ENCODE measurements around the gene ZNF536. TPM values are rescaled to one million over a fixed set of nuclear protein-coding genes. Genes with fewer than 3 reads are reported as not detected.

ZNF536 gene
- total RNA-seq, 4 donors from 2014 or later, result 30.8 to 48.7 (median 40.8) TPM

- peaks cover 0 to 9% (median 0%) of the 10 kb centered on the region in 3 donors for H3K36me3 ChIP-seq
- H3K9me3 ChIP-seq, result no peaks in the 10 kb centered on the region
- no peaks in the 10 kb centered on the region for H3K4me1 ChIP-seq
- H3K27me3 ChIP-seq, result no peaks in the 10 kb centered on the region
- 76% methylated on average over 6 of the region's 6 CpGs for WGBS, 2 donors
- DNase-seq (ENCODE audit: low spot score in 2 of 2), result no peak
- no peak overlapping the region for H3K4me3 ChIP-seq
- H3K27ac ChIP-seq, result no peak overlapping the region
- TF ChIP-seq POLR2A (IDR thresholded peaks at IDR 0.05) (no peak), CTCF (IDR thresholded peaks at IDR 0.05) (no peak), EP300 (IDR thresholded peaks at IDR 0.05) (no peak)
These were observed 158.6 kb downstream of the ZNF536 start for GRCh38 chr19:30530751-30531150.

DNA sequence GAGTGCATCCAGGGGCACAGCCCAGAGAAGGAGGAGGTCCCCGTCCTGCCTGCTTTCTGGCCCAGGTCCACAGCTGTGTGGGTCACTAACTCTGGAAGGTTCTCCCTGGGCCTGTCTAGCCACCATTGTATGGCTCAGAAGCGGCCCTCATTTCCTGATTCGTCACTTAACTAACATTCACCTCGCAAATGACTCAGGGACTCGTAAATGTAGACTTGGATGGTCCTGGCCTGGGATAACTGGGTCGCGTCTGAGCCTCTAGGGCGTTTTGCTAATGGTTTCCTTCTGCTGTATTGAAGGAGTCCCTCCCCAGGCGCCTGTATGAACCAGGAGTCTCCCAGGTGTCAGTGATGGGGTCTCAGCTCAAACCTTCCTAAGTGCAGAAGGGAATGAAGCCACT lies 162.8 kb downstream of the ZNF536 start:
- DNase-seq (ENCODE audit: low spot score in 2 of 2), result no peak
- no peak overlapping the region for H3K4me3 ChIP-seq
- peaks cover 0 to 40% (median 0%) of the 10 kb centered on the region in 3 donors for H3K36me3 ChIP-seq
- no peaks in the 10 kb centered on the region for H3K4me1 ChIP-seq
- WGBS, 2 donors, result 71 to 83% methylated on average over 9 of the region's 9 CpGs
- no peaks in the 10 kb centered on the region for H3K27me3 ChIP-seq
- peaks cover 0 to 5% (median 0%) of the 10 kb centered on the region in 4 donors for H3K9me3 ChIP-seq
- no peak overlapping the region for H3K27ac ChIP-seq
- TF ChIP-seq CTCF (IDR thresholded peaks at IDR 0.05), result no peak
- TF ChIP-seq POLR2A (IDR thresholded peaks at IDR 0.05), result no peak
- no peak for TF ChIP-seq EP300 (IDR thresholded peaks at IDR 0.05)

GRCh38 chr19:30536975-30537374 lies 164.8 kb downstream of the ZNF536 start:
- H3K36me3 ChIP-seq, result peaks cover 0 to 40% (median 0%) of the 10 kb centered on the region in 3 donors
- 83 to 84% methylated on average over 7 of the region's 7 CpGs for WGBS, 2 donors
- TF ChIP-seq POLR2A (IDR thresholded peaks at IDR 0.05) (no peak), EP300 (IDR thresholded peaks at IDR 0.05) (no peak), CTCF (IDR thresholded peaks at IDR 0.05) (no peak)

GRCh38 chr19:30539315-30539714 lies 167.1 kb downstream of the ZNF536 start:
- peaks cover 0 to 40% (median 0%) of the 10 kb centered on the region in 3 donors for H3K36me3 ChIP-seq
- no peaks in the 10 kb centered on the region for H3K4me1 ChIP-seq
- DNase-seq (ENCODE audit: low spot score in 2 of 2), result no peak
- H3K4me3 ChIP-seq, result no peak overlapping the region
- H3K27ac ChIP-seq, result no peak overlapping the region
- WGBS, 2 donors, result 81 to 86% methylated on average over 4 of the region's 4 CpGs
- no peaks in the 10 kb centered on the region for H3K27me3 ChIP-seq
- TF ChIP-seq CTCF (IDR thresholded peaks at IDR 0.05) (no peak), POLR2A (IDR thresholded peaks at IDR 0.05) (no peak), EP300 (IDR thresholded peaks at IDR 0.05) (no peak)
- peaks cover 0 to 5% (median 0%) of the 10 kb centered on the region in 4 donors for H3K9me3 ChIP-seq

More at GRCh38 chr19:30536975-30537374, 164.8 kb downstream of the ZNF536 start:
- Histone ChIP-seq H3K4me3 (no peak overlapping the region), H3K9me3 (peaks cover 0 to 5% (median 0%) of the 10 kb centered on the region in 4 donors), H3K4me1 (no peaks in the 10 kb centered on the region), H3K27ac (no peak overlapping the region), H3K27me3 (no peaks in the 10 kb centered on the region)
- no peak for DNase-seq (ENCODE audit: low spot score in 2 of 2)

DNA sequence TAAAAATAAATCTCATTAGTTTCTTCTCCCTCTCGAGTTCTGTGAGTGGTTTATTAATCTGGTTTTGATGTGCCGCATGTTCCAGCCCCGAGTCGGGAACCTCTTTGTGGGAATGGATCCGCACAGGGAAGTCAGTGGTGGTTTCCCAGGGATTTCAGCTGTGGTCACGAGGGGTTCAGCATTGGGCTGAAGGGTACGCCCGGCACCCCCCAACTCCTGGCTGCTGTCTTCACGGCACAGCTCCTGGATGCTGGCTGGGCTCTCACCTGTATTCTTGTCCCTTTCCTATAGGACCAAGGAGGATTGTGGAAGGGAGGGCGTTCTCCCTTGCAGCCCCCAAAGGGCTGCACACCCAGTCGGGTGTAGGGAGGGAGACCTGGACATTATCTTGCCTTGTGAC lies 167.8 kb downstream of the ZNF536 start:
- WGBS, 2 donors, result 88 to 92% methylated on average over 11 of the region's 11 CpGs
- Histone ChIP-seq H3K4me1 (no peaks in the 10 kb centered on the region), H3K36me3 (peaks cover 0 to 36% (median 0%) of the 10 kb centered on the region in 3 donors), H3K9me3 (peaks cover 0 to 5% (median 0%) of the 10 kb centered on the region in 4 donors), H3K27ac (no peak overlapping the region), H3K4me3 (no peak overlapping the region), H3K27me3 (no peaks in the 10 kb centered on the region)
- TF ChIP-seq POLR2A (IDR thresholded peaks at IDR 0.05) (no peak), CTCF (IDR thresholded peaks at IDR 0.05) (no peak), EP300 (IDR thresholded peaks at IDR 0.05) (no peak)
- no peak for DNase-seq (ENCODE audit: low spot score in 2 of 2)

Data from tibial nerve (tissue), 4 donors.